Esophagus muscularis mucosa (tissue), 4 donors: Measurements from ENCODE around the gene CEMP1. TPM values are rescaled to one million over a fixed set of nuclear protein-coding genes. Genes with fewer than 3 reads are reported as not detected.

ENCODE experiments used
- DNase-seq: peaks from one replicate; pipeline ENCODE4 v3.0.0-alpha.2; 2017; ENCODE audit errors: extremely low spot score
- H3K27ac ChIP-seq, 4 donors: fragments of 200-600 bp; sonication (generic); replicated peaks in 1 of 4; 1 replicate in 3 of 4; 2 replicates in 1 of 4; pipeline ENCODE4 v1.5.1; 2016 to 2019; ENCODE audit warnings: mild to moderate bottlenecking in 1 of 4
- H3K27me3 ChIP-seq, 4 donors: fragments of 200-600 bp; sonication (generic); one replicate each; pipeline versions ENCODE4 v1.5.1 to v1.6.0; 2016 to 2019
- H3K36me3 ChIP-seq, 4 donors: fragments of 200-600 bp; sonication (generic); one replicate each; pipeline ENCODE4 v1.5.1; 2016 to 2019
- H3K4me1 ChIP-seq, 4 donors: fragments of 200-600 bp; sonication (generic); one replicate each; pipeline ENCODE4 v1.5.1; 2016 to 2019
- H3K4me3 ChIP-seq, 4 donors: fragments of 200-600 bp; sonication (generic); 1 replicate in 2 of 4; 2 replicates in 2 of 4; pipeline ENCODE4 v1.5.1; 2016 to 2019; ENCODE audit warnings: mild to moderate bottlenecking in 4 of 4, moderate library complexity in 1 of 4
- H3K9me3 ChIP-seq, 4 donors: fragments of 200-600 bp; sonication (generic); 1 replicate in 3 of 4; 2 replicates in 1 of 4; pipeline ENCODE4 v1.5.1; 2016 to 2019
- EP300 ChIP-seq: sonication (generic); formaldehyde crosslinking; IDR thresholded peaks from one replicate; pipeline ENCODE4 v1.6.1; 2017; ENCODE audit warnings: antibody characterized with exemption
- POLR2A ChIP-seq: fragments of 450-650 bp; IDR thresholded peaks from one replicate; pipeline ENCODE4 v1.6.1; 2017; ENCODE audit warnings: antibody characterized with exemption, moderate library complexity, mild to moderate bottlenecking, low read depth
- POLR2AphosphoS5 ChIP-seq, 2 donors: sonication (generic); formaldehyde crosslinking; IDR thresholded peaks; one replicate each; pipeline ENCODE4 v1.6.1; 2017; ENCODE audit warnings: antibody characterized with exemption in 2 of 2
- WGBS: methylation state at CpG from one replicate; pipeline ENCODE4 v1.1.5; 2018; 5-methylcytosine and 5-hydroxymethylcytosine counted together
- intact Hi-C: fragments of 100-400 bp; cut with DNase I; formaldehyde crosslinking; loops from one replicate; pipeline ENCODE4 v1.15.1; 2023
- total RNA-seq, 4 donors: library from RNA; depleted of rRNA; stranded (reverse); fragments of >200 nt; gene quantifications; one replicate each; pipeline versions ENCODE4 v1.1.0 to v1.2.1, GENCODE V29; 2016
- TF ChIP-seq, protein P1 (sequence below), 3 experiments: fragments of 200-600 bp in 2 of 3; fragments of 450-650 bp in 1 of 3; sonication (generic) in 2 of 3; IDR thresholded peaks; one replicate each; pipeline ENCODE4 v1.5.1; 2017 to 2019; ENCODE audit warnings: antibody characterized with exemption in 3 of 3, mild to moderate bottlenecking in 2 of 3, moderate library complexity in 1 of 3

The CEMP1 gene
- total RNA-seq, 4 donors from 2014 or later: not detected

DNA sequence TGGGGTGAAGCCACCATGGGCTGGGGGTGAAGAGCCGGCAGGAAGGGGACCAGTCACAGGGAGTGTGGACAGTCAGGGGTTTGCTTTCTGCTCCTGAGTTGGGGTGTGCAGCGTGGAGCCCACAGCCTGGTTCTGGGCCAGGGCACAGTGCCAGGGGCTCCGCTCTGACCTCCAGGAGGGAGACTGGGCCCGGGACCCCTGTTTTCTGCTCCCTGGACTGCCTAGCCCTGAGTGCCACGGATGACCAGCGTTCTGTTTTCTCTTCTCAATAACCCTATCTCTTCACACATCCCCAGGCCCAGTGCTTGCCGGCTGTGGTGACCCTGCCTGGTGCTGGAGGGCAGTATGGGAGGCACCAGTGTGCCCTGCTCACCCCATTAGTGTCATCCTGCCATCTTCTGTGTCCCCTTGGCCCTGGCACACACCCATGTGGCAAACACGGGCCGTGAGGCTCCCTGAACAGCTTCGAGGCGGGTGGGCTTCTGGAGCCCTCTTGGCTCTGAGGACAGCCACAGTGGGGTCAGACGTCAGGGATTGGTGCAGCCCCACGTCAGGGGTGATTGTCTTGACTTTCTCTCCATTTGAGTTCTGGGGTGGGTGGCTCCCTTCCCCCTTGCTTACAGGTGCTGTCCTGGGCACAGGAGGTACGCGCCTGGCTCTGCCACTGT, 1.1 kb downstream of the CEMP1 start:
- Histone ChIP-seq H3K36me3 (peaks cover 14 to 52% (median 48%) of the 10 kb centered on the region in 4 donors), H3K27me3 (no peaks in the 10 kb centered on the region), H3K27ac (peak overlapping the region in 2 of 4 donors; percentile 95 to 97), H3K9me3 (no peaks in the 10 kb centered on the region), H3K4me3 (no peak overlapping the region), H3K4me1 (peaks cover 8 to 32% (median 24%) of the 10 kb centered on the region in 4 donors)
- intact Hi-C loops: no loop called here
- WGBS: 91% methylated on average over 9 of the region's 15 CpGs
- DNase-seq: no peak
- TF ChIP-seq, protein P1, sequence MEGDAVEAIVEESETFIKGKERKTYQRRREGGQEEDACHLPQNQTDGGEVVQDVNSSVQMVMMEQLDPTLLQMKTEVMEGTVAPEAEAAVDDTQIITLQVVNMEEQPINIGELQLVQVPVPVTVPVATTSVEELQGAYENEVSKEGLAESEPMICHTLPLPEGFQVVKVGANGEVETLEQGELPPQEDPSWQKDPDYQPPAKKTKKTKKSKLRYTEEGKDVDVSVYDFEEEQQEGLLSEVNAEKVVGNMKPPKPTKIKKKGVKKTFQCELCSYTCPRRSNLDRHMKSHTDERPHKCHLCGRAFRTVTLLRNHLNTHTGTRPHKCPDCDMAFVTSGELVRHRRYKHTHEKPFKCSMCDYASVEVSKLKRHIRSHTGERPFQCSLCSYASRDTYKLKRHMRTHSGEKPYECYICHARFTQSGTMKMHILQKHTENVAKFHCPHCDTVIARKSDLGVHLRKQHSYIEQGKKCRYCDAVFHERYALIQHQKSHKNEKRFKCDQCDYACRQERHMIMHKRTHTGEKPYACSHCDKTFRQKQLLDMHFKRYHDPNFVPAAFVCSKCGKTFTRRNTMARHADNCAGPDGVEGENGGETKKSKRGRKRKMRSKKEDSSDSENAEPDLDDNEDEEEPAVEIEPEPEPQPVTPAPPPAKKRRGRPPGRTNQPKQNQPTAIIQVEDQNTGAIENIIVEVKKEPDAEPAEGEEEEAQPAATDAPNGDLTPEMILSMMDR (IDR thresholded peaks at IDR 0.05): no peak
- TF ChIP-seq EP300 (no peak), POLR2AphosphoS5 (IDR thresholded peaks at IDR 0.05) (no peak), POLR2A (no peak)

DNA sequence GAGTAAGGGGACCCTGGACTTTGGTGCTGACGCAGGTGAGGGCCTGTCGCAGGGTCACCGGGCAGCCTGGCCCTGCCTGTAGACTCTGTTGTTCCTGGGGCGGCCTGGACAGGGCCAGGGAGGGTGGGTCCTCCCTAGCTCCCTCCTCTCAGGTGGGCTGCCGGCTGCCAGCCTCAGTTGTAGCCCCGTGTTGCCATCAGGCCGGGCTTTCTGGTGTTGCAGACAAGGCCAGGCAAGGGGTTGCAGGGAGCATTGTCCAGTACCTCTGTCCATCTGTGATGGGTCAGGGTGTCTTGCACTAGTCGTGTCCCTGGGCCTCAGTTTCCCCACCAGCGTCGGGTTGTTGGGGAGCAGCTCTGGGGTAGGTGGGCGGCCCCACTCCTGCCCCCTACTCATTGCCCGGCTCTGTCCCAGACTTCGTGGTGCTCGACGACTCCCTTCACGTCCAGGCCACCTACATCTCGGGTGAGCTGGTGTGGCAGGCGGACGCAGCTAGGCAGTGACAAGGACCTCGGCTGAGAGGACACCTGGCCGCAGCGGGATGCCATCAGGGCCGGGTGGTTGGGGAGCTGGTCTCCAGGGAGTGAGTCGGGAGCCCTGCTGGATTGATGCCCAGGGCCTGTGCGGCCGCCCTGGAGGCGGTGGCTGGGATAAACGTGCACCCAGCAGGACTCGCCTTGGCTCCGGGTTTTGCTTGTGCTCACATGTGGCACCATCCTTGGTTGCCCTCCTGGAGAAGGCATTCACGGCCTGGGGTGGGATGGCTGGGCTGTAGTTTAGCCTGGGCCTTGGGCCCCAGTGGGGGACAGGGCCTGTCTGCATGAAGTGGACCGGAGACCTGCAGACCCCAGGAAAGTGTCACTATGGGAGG, 1.9 kb downstream of the CEMP1 start:
- Histone ChIP-seq H3K4me3 (no peak overlapping the region), H3K27me3 (no peaks in the 10 kb centered on the region), H3K4me1 (peaks cover 8 to 32% (median 21%) of the 10 kb centered on the region in 4 donors), H3K36me3 (peaks cover 14 to 60% (median 56%) of the 10 kb centered on the region in 4 donors), H3K27ac (no peak overlapping the region), H3K9me3 (no peaks in the 10 kb centered on the region)
- DNase-seq: no peak
- intact Hi-C loops: no loop called here
- TF ChIP-seq, protein P1 (IDR thresholded peaks at IDR 0.05): no peak
- TF ChIP-seq POLR2A: no peak
- TF ChIP-seq POLR2AphosphoS5 (IDR thresholded peaks at IDR 0.05): no peak
- no peak for TF ChIP-seq EP300
- 90% methylated on average over 17 of the region's 32 CpGs for WGBS

DNA sequence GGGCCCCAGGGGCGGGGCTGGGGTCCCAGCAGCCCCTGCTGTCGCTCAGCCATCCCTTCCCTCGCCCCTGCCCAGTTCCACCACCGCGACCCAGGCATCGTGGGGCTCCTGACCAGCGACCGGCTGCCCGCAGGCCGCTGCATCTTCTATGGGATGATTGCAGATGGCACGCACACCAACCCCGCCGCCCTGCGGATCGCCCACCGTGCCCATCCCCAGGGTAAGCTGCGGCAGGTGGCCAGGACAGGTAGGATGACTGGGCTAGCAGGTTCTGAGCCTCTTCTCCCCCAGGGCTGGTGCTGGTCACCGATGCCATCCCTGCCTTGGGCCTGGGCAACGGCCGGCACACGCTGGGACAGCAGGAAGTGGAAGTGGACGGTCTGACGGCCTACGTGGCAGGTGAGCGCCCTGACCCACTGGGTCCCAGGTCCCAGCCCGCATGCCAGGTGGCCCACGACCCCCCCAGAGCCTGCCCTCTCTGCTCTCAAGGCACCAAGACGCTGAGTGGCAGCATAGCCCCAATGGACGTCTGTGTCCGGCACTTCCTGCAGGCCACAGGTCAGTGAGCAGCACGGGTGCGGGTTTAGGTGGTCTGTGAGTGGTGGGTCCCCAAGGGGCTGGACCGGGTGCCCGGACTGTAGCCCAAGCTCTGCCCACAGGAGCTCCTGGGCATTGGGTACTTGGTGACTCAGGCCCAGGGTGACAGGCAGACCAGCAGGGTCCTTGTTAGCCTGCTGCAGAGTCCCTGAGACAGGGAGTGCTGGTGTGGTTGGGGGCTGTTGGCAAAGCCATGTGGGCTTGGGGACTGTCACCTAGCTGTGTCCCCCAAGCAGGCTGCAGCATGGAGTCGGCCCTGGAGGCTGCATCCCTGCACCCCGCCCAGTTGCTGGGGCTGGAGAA, 2.8 kb downstream of the CEMP1 start:
- WGBS: 93% methylated on average over 18 of the region's 36 CpGs
- Histone ChIP-seq H3K4me1 (peaks cover 8 to 28% (median 20%) of the 10 kb centered on the region in 4 donors), H3K27ac (no peak overlapping the region), H3K27me3 (no peaks in the 10 kb centered on the region), H3K9me3 (no peaks in the 10 kb centered on the region), H3K36me3 (peaks cover 14 to 69% (median 65%) of the 10 kb centered on the region in 4 donors), H3K4me3 (no peak overlapping the region)
- TF ChIP-seq POLR2AphosphoS5 (IDR thresholded peaks at IDR 0.05) (no peak), EP300 (no peak)
- TF ChIP-seq, protein P1 (IDR thresholded peaks at IDR 0.05): no peak
- DNase-seq: no peak
- intact Hi-C loops: no loop called here

DNA sequence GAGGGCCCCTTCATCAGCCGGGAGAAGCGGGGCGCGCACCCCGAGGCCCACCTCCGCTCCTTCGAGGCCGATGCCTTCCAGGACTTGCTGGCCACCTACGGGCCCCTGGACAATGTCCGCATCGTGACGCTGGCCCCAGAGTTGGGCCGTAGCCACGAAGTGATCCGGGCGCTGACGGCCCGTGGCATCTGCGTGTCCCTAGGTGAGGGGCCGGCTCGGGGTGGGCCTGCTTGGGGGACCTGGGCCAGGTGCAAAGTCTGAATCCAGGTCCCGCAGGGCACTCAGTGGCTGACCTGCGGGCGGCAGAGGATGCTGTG, 3.5 kb downstream of the CEMP1 start:
- intact Hi-C loops: no loop called here
- Histone ChIP-seq H3K27me3 (no peaks in the 10 kb centered on the region), H3K4me3 (no peak overlapping the region), H3K4me1 (peaks cover 8 to 22% (median 14%) of the 10 kb centered on the region in 4 donors), H3K36me3 (peaks cover 14 to 75% (median 72%) of the 10 kb centered on the region in 4 donors), H3K27ac (no peak overlapping the region), H3K9me3 (no peaks in the 10 kb centered on the region)
- DNase-seq: no peak
- TF ChIP-seq EP300: no peak
- WGBS: 93% methylated on average over 22 of the region's 24 CpGs
